Lower lobe of right lung (tissue), 2 donors: ENCODE measurements around the gene E2F7. TPM values are rescaled to one million over a fixed set of nuclear protein-coding genes. Genes with fewer than 3 reads are reported as not detected.

Source experiments
- ATAC-seq, 2 donors: fragments of 200-7000 bp; cut with Tn5 transposase; one replicate each; pipeline ENCODE4 v1.9.1; 2020 to 2022; ENCODE audit warnings: mild to moderate bottlenecking in 2 of 2, moderate library complexity in 2 of 2
- DNase-seq: peaks from one replicate; pipeline ENCODE4 v3.0.0-alpha.2; 2020
- H3K27ac ChIP-seq: fragments of 200-600 bp; one replicate; pipeline ENCODE4 v1.8.0; 2022
- H3K27me3 ChIP-seq: fragments of 200-600 bp; one replicate; pipeline ENCODE4 v1.8.0; 2022; ENCODE audit warnings: low read depth
- H3K36me3 ChIP-seq: fragments of 200-600 bp; one replicate; pipeline ENCODE4 v1.8.0; 2022; ENCODE audit warnings: mild to moderate bottlenecking
- H3K4me1 ChIP-seq: fragments of 200-600 bp; one replicate; pipeline ENCODE4 v1.8.0; 2022
- H3K4me3 ChIP-seq: fragments of 200-600 bp; one replicate; pipeline ENCODE4 v1.8.0; 2022; ENCODE audit warnings: mild to moderate bottlenecking
- H3K9me3 ChIP-seq: fragments of 200-600 bp; one replicate; pipeline ENCODE4 v1.8.0; 2022
- intact Hi-C: fragments of 100-400 bp; cut with DNase I; formaldehyde crosslinking; loops from one replicate; pipeline ENCODE4 v1.11.0; 2022
- total RNA-seq: library from RNA; stranded (reverse); fragmentation: NEBNext Ultra II Directional; extraction: Animal tissue kit (Norgen Biotek cat#: 25700); gene quantifications from one replicate; pipeline ENCODE4 v1.2.1, GENCODE V29; 2021
- TF ChIP-seq, protein P1 (sequence below): fragments of 200-600 bp; IDR thresholded peaks from one replicate; pipeline ENCODE4 v1.8.0; 2022; ENCODE audit warnings: antibody characterized with exemption, mild to moderate bottlenecking
- donor health status: DM: no; HTN: yes; CAD: no; lungs with severe emphysema.

Gene E2F7
- total RNA-seq, 1 donor from 2014 or later, result 1.0 TPM

DNA sequence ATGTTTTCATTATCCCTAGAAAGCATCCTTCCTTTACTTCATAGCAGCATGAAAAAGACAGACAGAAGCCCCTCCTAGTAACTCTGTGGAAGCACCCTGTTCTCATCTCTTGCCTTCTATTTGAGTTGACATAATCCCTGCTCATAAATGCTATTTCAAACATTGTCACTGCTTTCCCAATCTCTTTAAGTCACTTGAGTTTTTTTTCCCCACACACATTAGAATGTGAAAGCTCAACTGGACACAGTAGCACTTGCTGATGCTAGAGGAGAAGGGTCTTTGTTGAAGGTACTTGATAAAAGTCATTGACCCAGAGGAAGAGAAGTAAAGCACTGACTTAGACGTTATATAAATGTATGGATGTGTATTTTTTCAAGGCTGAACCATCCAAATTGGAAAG lies 3.0 kb downstream of the E2F7 start:
- DNase-seq (no peak), ATAC-seq (no peak)
- Histone ChIP-seq H3K27me3 (peaks cover 5% of the 10 kb centered on the region), H3K4me3 (peak overlapping the region; percentile 24), H3K4me1 (peaks cover 13% of the 10 kb centered on the region), H3K36me3 (no peaks in the 10 kb centered on the region), H3K27ac (no peak overlapping the region), H3K9me3 (no peaks in the 10 kb centered on the region)
- TF ChIP-seq, protein P1, sequence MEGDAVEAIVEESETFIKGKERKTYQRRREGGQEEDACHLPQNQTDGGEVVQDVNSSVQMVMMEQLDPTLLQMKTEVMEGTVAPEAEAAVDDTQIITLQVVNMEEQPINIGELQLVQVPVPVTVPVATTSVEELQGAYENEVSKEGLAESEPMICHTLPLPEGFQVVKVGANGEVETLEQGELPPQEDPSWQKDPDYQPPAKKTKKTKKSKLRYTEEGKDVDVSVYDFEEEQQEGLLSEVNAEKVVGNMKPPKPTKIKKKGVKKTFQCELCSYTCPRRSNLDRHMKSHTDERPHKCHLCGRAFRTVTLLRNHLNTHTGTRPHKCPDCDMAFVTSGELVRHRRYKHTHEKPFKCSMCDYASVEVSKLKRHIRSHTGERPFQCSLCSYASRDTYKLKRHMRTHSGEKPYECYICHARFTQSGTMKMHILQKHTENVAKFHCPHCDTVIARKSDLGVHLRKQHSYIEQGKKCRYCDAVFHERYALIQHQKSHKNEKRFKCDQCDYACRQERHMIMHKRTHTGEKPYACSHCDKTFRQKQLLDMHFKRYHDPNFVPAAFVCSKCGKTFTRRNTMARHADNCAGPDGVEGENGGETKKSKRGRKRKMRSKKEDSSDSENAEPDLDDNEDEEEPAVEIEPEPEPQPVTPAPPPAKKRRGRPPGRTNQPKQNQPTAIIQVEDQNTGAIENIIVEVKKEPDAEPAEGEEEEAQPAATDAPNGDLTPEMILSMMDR, result no peak
- intact Hi-C loops, result no loop called here

DNA sequence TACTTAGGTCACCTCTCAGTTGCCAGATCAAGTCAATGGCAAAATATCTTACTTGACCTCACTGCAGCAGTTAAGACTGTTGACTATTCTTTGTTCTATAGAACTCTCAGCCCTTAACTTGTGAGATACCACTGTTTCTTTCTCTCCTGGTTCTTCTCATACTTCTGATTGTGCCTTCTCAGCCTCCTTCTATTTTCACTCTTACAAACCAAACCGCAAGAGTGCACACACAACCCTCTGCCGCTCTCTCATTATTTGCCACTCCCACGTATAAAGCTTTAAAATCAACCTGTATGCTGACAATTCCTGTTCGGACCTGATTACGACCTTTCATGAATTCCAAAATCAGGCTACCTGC lies 4.5 kb downstream of the E2F7 start:
- intact Hi-C loops, result no loop called here
- Histone ChIP-seq H3K9me3 (no peaks in the 10 kb centered on the region), H3K27me3 (peaks cover 5% of the 10 kb centered on the region), H3K4me1 (peaks cover 13% of the 10 kb centered on the region), H3K36me3 (no peaks in the 10 kb centered on the region), H3K27ac (no peak overlapping the region), H3K4me3 (no peak overlapping the region)
- TF ChIP-seq, protein P1, result no peak
- no peak for DNase-seq
- no peak for ATAC-seq

DNA sequence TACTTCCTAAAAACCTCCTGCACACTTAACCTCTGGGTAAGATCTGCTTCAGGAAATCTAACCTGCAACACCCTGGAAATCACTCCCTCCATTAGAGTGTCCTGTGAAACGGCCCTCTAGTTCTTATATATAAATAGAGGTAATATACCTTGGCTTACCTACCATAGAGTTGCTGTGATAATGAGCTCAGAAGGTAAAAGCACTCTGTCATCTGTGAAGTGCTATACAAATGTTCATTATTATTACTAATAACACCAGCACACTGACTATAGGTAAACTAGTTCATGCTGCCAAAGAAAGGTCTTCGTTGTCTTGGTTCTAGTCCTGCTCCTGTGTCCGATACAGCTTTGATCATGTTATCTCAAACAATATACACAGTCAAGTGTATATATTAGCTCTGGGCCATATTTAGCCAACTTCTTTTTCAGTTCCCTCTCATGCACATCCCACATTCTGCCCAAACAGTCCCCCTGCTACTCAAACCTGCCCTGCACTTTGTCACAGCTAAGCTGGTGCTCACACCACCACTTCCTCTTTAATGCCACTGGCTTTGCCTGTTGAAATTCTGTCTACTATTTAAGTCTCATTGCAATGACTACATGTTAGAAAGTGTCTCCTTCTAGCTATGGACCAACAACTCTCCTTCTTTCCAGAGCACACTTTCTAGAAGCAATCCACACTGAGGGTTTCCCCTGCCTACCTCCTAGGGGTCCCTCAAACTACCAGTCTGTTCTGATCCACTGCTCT lies 5.1 kb downstream of the E2F7 start:
- Histone ChIP-seq H3K27me3 (peaks cover 5% of the 10 kb centered on the region), H3K27ac (no peak overlapping the region), H3K4me1 (peaks cover 13% of the 10 kb centered on the region), H3K9me3 (no peaks in the 10 kb centered on the region), H3K36me3 (no peaks in the 10 kb centered on the region), H3K4me3 (no peak overlapping the region)
- TF ChIP-seq, protein P1, result no peak
- DNase-seq (no peak), ATAC-seq (peak in 1 of 2 donors; percentile 10)
- intact Hi-C loops, result no loop called here

DNA sequence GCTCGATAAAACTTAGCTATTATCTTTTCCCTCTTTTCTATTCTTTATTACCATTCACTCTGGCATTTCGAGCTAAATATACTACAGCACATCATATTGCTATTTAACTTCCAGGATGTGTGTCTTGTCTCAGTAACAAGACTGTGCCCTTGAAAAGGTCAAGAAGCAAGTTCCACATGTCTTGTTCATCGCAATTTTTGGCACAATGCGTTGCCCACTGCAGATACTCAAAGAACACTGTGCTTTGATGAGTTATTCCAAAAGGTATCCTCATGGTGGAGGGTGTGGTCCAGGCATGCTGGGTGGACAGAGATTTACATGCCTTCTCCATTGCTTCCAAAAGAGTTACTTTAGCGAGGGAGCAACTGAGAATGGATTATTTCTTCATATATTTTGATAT lies 6.6 kb downstream of the E2F7 start:
- H3K4me3 ChIP-seq, result no peak overlapping the region
- H3K27me3 ChIP-seq, result peaks cover 5% of the 10 kb centered on the region
- DNase-seq (no peak), ATAC-seq (no peak)
- H3K36me3 ChIP-seq, result no peaks in the 10 kb centered on the region
- intact Hi-C loops, result no loop called here
- H3K27ac ChIP-seq, result no peak overlapping the region
- H3K9me3 ChIP-seq, result no peaks in the 10 kb centered on the region
- TF ChIP-seq, protein P1, result no peak
- peaks cover 5% of the 10 kb centered on the region for H3K4me1 ChIP-seq

DNA sequence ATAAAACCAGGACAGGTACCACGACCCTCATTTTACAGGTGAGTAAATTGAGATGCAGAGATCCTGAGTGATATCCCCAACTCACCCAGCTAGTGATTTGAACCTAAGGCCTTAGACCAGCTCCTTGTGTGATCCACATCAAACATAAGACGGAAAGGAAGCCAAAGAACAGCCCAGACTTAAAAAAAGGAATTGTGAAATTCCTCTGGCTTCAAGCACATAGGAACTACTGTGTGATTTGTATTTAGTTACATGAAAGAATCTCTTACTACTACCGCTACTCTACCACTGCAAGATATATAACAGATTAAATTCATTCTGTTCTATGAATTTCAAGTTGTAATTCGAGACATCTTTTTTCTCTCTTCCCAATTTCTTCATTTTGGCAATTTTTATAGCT lies 10.5 kb downstream of the E2F7 start:
- Histone ChIP-seq H3K27ac (no peak overlapping the region), H3K36me3 (no peaks in the 10 kb centered on the region), H3K4me3 (no peak overlapping the region), H3K27me3 (no peaks in the 10 kb centered on the region), H3K4me1 (no peaks in the 10 kb centered on the region), H3K9me3 (no peaks in the 10 kb centered on the region)
- ATAC-seq (no peak), DNase-seq (no peak)
- TF ChIP-seq, protein P1, result no peak
- intact Hi-C loops, result no loop called here
